AG04450 (cell line): ENCODE results near the gene CRACR2A. TPM values are rescaled to one million over a fixed set of nuclear protein-coding genes. Genes with fewer than 3 reads are reported as not detected.

Experiments used
- CTCF ChIA-PET: fragments of 300-600, 350-600 bp; formaldehyde crosslinking; extraction: SDS; loops from one replicate; lab custom pipeline; 2022; ENCODE audit warnings: antibody characterized with exemption, inconsistent platforms; lab: Charles Lee
- POLR2A ChIA-PET: fragments of 350-600 bp; formaldehyde crosslinking; extraction: SDS; loops from one replicate; lab custom pipeline; 2021; ENCODE audit warnings: antibody characterized with exemption, inconsistent platforms; lab: Yijun Ruan, JAX
- DNase-seq: peaks from one replicate; pipeline ENCODE4 v3.0.0-alpha.2; 2011; ENCODE audit warnings: low read depth, low spot score
- H3K27ac ChIP-seq: one replicate; pipeline ENCODE4 v1.5.1; 2012; ENCODE audit warnings: low read depth, low read length, control low read depth
- H3K27me3 ChIP-seq: one replicate; pipeline ENCODE4 v1.6.0; 2012; ENCODE audit warnings: low read length; ENCODE audit not compliant: control insufficient read depth, insufficient read depth
- H3K4me3 ChIP-seq: 2 replicates; pipeline ENCODE4 v1.5.1; 2011; ENCODE audit warnings: mild to moderate bottlenecking, low read depth, low read length, control low read depth
- H3K9me3 ChIP-seq: 2 replicates; pipeline ENCODE4 v1.5.1; 2012; ENCODE audit warnings: low read length; ENCODE audit not compliant: control insufficient read depth, insufficient read depth
- CTCF ChIP-seq: IDR thresholded peaks from 2 replicates; pipeline ENCODE4 v1.5.1; 2011; ENCODE audit warnings: low read depth, low read length, control low read depth, inconsistent platforms
- polyA plus RNA-seq: library from polyadenylated mRNA; depleted of rRNA; stranded (reverse); fragments of >200 nt; gene quantifications from 2 replicates; pipeline ENCODE4 v1.2.3, GENCODE V29; 2011

The CRACR2A gene
- polyA plus RNA-seq, 1 experiment, result 1.1 TPM

- Histone ChIP-seq H3K4me3 (no peak overlapping the region), H3K27ac (no peak overlapping the region), H3K27me3 (peaks cover 5% of the 10 kb centered on the region), H3K9me3 (no peaks in the 10 kb centered on the region)
- CTCF ChIA-PET, result no interaction called here
- no peak for TF ChIP-seq CTCF
- no peak for DNase-seq
- POLR2A ChIA-PET, result no interaction called here
Observed at GRCh38 chr12:3717283-3717898, 35.5 kb downstream of the CRACR2A start.

GRCh38 chr12:3715999-3716398 lies 36.9 kb downstream of the CRACR2A start:
- DNase-seq, result no peak
- peaks cover 5% of the 10 kb centered on the region for H3K27me3 ChIP-seq
- H3K9me3 ChIP-seq, result no peaks in the 10 kb centered on the region
- no peak for TF ChIP-seq CTCF
- no peak overlapping the region for H3K27ac ChIP-seq
- ChIA-PET POLR2A (no interaction called here), CTCF (no interaction called here)
- H3K4me3 ChIP-seq, result no peak overlapping the region

- CTCF ChIA-PET, result interaction anchor here (0.6 kb wide), 1 partner anchor 12 kb away, joined by 4 read pairs; no protein-coding TSS in a partner anchor
- POLR2A ChIA-PET, result no interaction called here
- no peak overlapping the region for H3K27ac ChIP-seq
Observed at GRCh38 chr12:3713947-3714346, 39.0 kb downstream of the CRACR2A start.

GRCh38 chr12:3713483-3713882 lies 39.4 kb downstream of the CRACR2A start:
- Histone ChIP-seq H3K4me3 (no peak overlapping the region), H3K27me3 (peaks cover 5% of the 10 kb centered on the region), H3K27ac (no peak overlapping the region), H3K9me3 (no peaks in the 10 kb centered on the region; the same call in 1 of the 2 replicates)
- CTCF ChIA-PET, result interaction anchor here (0.6 to 1.9 kb wide), 2 partner anchors 11 to 413 kb away, joined by 4 to 9 read pairs; no protein-coding TSS in a partner anchor
- DNase-seq, result no peak
- POLR2A ChIA-PET, result no interaction called here
- TF ChIP-seq CTCF, result no peak

More at GRCh38 chr12:3713947-3714346, 39.0 kb downstream of the CRACR2A start:
- DNase-seq, result no peak
- H3K27me3 ChIP-seq, result peaks cover 5% of the 10 kb centered on the region
- no peak overlapping the region for H3K4me3 ChIP-seq
- TF ChIP-seq CTCF, result no peak
- H3K9me3 ChIP-seq, result no peaks in the 10 kb centered on the region

- Histone ChIP-seq H3K9me3 (no peaks in the 10 kb centered on the region; the same call in 1 of the 2 replicates), H3K27me3 (peaks cover 8% of the 10 kb centered on the region), H3K4me3 (no peak overlapping the region), H3K27ac (no peak overlapping the region)
- ChIA-PET CTCF (interaction anchor here (0.5 to 1.9 kb wide), 2 partner anchors 62 to 412 kb away, joined by 3 to 9 read pairs; no protein-coding TSS in a partner anchor), POLR2A (no interaction called here)
- DNase-seq, result no peak
- TF ChIP-seq CTCF, result no peak
Observed at GRCh38 chr12:3712209-3712992, 40.5 kb downstream of the CRACR2A start.
